GM12878 (cell line): ENCODE results near the gene SLC45A1. TPM values are rescaled to one million over a fixed set of nuclear protein-coding genes. Genes with fewer than 3 reads are reported as not detected.

Experiments used
- ATAC-seq: fragments of 200-7000 bp; cut with Tn5 transposase; 3 replicates; pipeline ENCODE4 v1.9.1; 2020; ENCODE audit warnings: mild to moderate bottlenecking, moderate library complexity
- BruUV-seq: library from RNA; stranded (reverse); fragments of 400-500 nt; replicated peaks from 2 replicates; lab custom pipeline; 2021; lab: Mats Ljungman, UMichigan
- CTCF ChIA-PET: fragments of 300-600 bp; sonication (Branson Sonifier 250); formaldehyde crosslinking; extraction: SDS; loops from one replicate; lab custom pipeline; 2021; ENCODE audit warnings: inconsistent platforms; lab: Yijun Ruan, JAX
- POLR2A ChIA-PET: fragments of 350-600 bp; formaldehyde crosslinking; extraction: SDS; loops from one replicate; lab custom pipeline; 2021; ENCODE audit warnings: inconsistent platforms; lab: Charles Lee
- RAD21 ChIA-PET: fragments of 300-600 bp; sonication (Branson Sonifier 250); formaldehyde crosslinking; loops from one replicate; lab custom pipeline; 2023; ENCODE audit warnings: antibody characterized with exemption; ENCODE audit not compliant: unreplicated experiment; lab: Charles Lee
- SMC1A ChIA-PET: fragments of 300-600 bp; sonication (Branson Sonifier 250); formaldehyde crosslinking; loops from one replicate; lab custom pipeline; 2023; ENCODE audit not compliant: unreplicated experiment, uncharacterized antibody; lab: Charles Lee
- DNase-seq: peaks from one replicate; pipeline ENCODE4 v3.0.0-alpha.2; 2011; ENCODE audit warnings: low read depth, low spot score
- FAIRE-seq: peaks from 3 replicates; lab custom pipeline; 2011; peaks lifted over from hg19 to GRCh38; lab: Jason Lieb, UNC
- H2AFZ ChIP-seq: 2 replicates; pipeline ENCODE4 v1.6.0; 2011; ENCODE audit warnings: low read depth, low read length, control low read depth; ENCODE audit not compliant: control insufficient read depth
- H3K27ac ChIP-seq: 2 replicates; pipeline ENCODE4 v1.5.1; 2011; ENCODE audit warnings: control low read depth; ENCODE audit not compliant: control insufficient read depth, insufficient read depth
- H3K27me3 ChIP-seq, 2 experiments: replicated peaks in 1 of 2; 2 replicates each; pipeline versions ENCODE4 v1.6.0 to v1.6.1; 2011; ENCODE audit warnings: low read length in 1 of 2; ENCODE audit not compliant: control insufficient read depth in 2 of 2, insufficient read depth in 2 of 2
- H3K36me3 ChIP-seq, 2 experiments: 2 replicates each; pipeline ENCODE4 v1.5.1; 2011; ENCODE audit warnings: low read length in 1 of 2; ENCODE audit not compliant: control insufficient read depth in 2 of 2, insufficient read depth in 2 of 2
- H3K4me1 ChIP-seq: 2 replicates; pipeline ENCODE4 v1.6.1; 2011; ENCODE audit warnings: mild to moderate bottlenecking, low read length, moderate library complexity, mixed read lengths; ENCODE audit not compliant: control insufficient read depth, insufficient read depth
- H3K4me2 ChIP-seq: 2 replicates; pipeline ENCODE4 v1.6.0; 2011; ENCODE audit warnings: control low read depth; ENCODE audit not compliant: control insufficient read depth, insufficient read depth
- H3K4me3 ChIP-seq: fragments of 200-600 bp; sonication (generic); 2 replicates; pipeline ENCODE4 v1.5.1; 2016
- H3K79me2 ChIP-seq: 2 replicates; pipeline ENCODE4 v1.6.0; 2011; ENCODE audit warnings: low read length; ENCODE audit not compliant: control insufficient read depth, insufficient read depth
- H3K9ac ChIP-seq: 2 replicates; pipeline ENCODE4 v1.8.0; 2011; ENCODE audit warnings: low read length, control low read depth, mixed read lengths; ENCODE audit not compliant: control insufficient read depth, insufficient read depth
- H3K9me3 ChIP-seq: replicated peaks from 3 replicates; pipeline ENCODE4 v1.5.1; 2011; ENCODE audit warnings: mild to moderate bottlenecking, low read length; ENCODE audit not compliant: control insufficient read depth, insufficient read depth
- H4K20me1 ChIP-seq: 2 replicates; pipeline ENCODE4 v1.6.0; 2011; ENCODE audit not compliant: control insufficient read depth, insufficient read depth
- DPF2 ChIP-seq: fragments of 450-650 bp; IDR thresholded peaks from 2 replicates; pipeline ENCODE4 v1.6.1; 2017; ENCODE audit warnings: mild to moderate bottlenecking
- LARP7 ChIP-seq: fragments of 450-650 bp; IDR thresholded peaks from 2 replicates; pipeline ENCODE4 v1.6.1; 2017; ENCODE audit warnings: mild to moderate bottlenecking
- NFIC ChIP-seq: IDR thresholded peaks from 2 replicates; pipeline ENCODE4 v1.6.1; 2012; ENCODE audit warnings: low read depth, mild to moderate bottlenecking, inconsistent platforms, low read length, moderate library complexity
- PML ChIP-seq: IDR thresholded peaks from 2 replicates; pipeline ENCODE4 v1.6.1; 2012; ENCODE audit warnings: low read length, inconsistent platforms
- RB1 ChIP-seq: fragments of 450-650 bp; formaldehyde crosslinking; IDR thresholded peaks from 2 replicates; pipeline ENCODE4 v1.6.1; 2017; ENCODE audit warnings: mild to moderate bottlenecking, borderline replicate concordance
- SMAD5 ChIP-seq: IDR thresholded peaks from 2 replicates; pipeline ENCODE4 v1.6.1; 2016; ENCODE audit warnings: antibody characterized with exemption, low read depth
- SP1 ChIP-seq: IDR thresholded peaks from one replicate; pipeline ENCODE4 v1.6.1; 2011; ENCODE audit warnings: low read depth, low read length
- SREBF2 ChIP-seq: IDR thresholded peaks from 2 replicates; pipeline ENCODE4 v1.6.1; 2012; ENCODE audit warnings: mild to moderate bottlenecking, low read length
- ZNF217 ChIP-seq: fragments of 450-650 bp; IDR thresholded peaks from 2 replicates; pipeline ENCODE4 v1.6.1; 2017; ENCODE audit warnings: antibody characterized with exemption, mild to moderate bottlenecking
- ZNF24 ChIP-seq: fragments of 450-650 bp; IDR thresholded peaks from 2 replicates; pipeline ENCODE4 v1.6.1; 2017; ENCODE audit warnings: antibody characterized with exemption, mild to moderate bottlenecking
- WGBS: methylation state at CpG from one replicate; pipeline ENCODE4 v1.1.6; 2016; ENCODE audit warnings: low lambda C conversion rate; ENCODE audit not compliant: insufficient replicate concordance, insufficient coverage; ENCODE audit errors: missing lambda C conversion rate; 5-methylcytosine and 5-hydroxymethylcytosine counted together
- in situ Hi-C: fragments of 300-500 bp; cut with MboI; formaldehyde crosslinking; loops from 9 replicates; pipeline ENCODE4 v1.14.3; 2018; ENCODE audit warnings: mixed read lengths
- intact Hi-C: fragments of 100-400 bp; cut with micrococcal nuclease; formaldehyde crosslinking; loops from one replicate; pipeline ENCODE4 v1.14.2; 2022; ENCODE audit not compliant: unreplicated experiment
- polyA plus RNA-seq, 11 experiments: library from polyadenylated mRNA; depleted of rRNA in 4 of 11; unstranded in 6 of 11; stranded (reverse) in 5 of 11; fragments of >200 nt; fragmentation: Nextera tagmentation in 4 of 11; fragmentation: Illumina TruSeq in 1 of 11; extraction: Ambion mirVana in 4 of 11; extraction: Trizol in 1 of 11; gene quantifications; 1 replicate in 1 of 11; 2 replicates in 10 of 11; pipeline versions ENCODE4 v1.2.1 to v1.2.3, GENCODE V29; 2011 to 2016; ENCODE audit warnings: inconsistent platforms in 2 of 11, missing spikeins in 2 of 11, low read depth in 1 of 11
- total RNA-seq, 4 experiments: library from RNA; depleted of rRNA in 3 of 4; stranded (reverse); fragments of >200 nt in 3 of 4; fragmentation: Illumina TruSeq in 1 of 4; extraction: Trizol in 1 of 4; gene quantifications; 2 replicates each; pipeline versions ENCODE4 v1.2.1 to v1.2.3, GENCODE V29; 2013 to 2021
- TF ChIP-seq, protein P1 (sequence below): fragments of 150-350 bp; IDR thresholded peaks from 2 replicates; pipeline ENCODE4 v1.6.1; 2016; ENCODE audit warnings: low read depth, low read length
- TF ChIP-seq, protein P2 (sequence below): IDR thresholded peaks from 2 replicates; pipeline ENCODE4 v1.6.1; 2011; ENCODE audit warnings: low read depth, mild to moderate bottlenecking, low read length, moderate library complexity, borderline replicate concordance; ENCODE audit errors: extremely low read depth

Gene SLC45A1
- total and polyA plus RNA-seq, 10 of the 15 experiments (the other 5 are each of a cell fraction or from before 2014, with no cell fraction given): 0.07 to 0.23 (median 0.13) TPM; not detected in 6

DNA sequence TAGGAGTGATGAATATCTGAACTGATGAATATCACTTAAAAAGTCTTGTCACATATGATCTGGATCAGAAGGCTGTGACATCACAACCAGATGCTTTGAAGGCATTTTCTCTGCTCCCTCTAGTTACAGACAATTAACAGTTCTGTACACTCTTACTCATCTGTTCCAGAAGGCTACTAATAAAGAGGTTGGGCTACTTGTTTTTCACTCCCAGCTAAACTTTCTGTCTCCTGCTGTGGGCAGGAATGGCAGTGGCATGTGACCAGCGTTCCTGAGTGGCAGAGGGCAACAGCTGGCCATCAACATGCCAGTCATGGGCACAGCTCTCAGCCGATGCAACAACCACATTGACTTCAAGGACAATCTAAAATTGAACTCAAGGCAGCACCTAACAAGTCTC is 66.7 kb downstream of the SLC45A1 start:
- H3K36me3 ChIP-seq: peaks cover 11 to 14% of the 10 kb centered on the region in 2 experiments
- no peak overlapping the region for H3K4me3 ChIP-seq
- DNase-seq: no peak
- no peak for TF ChIP-seq SMAD5
- TF ChIP-seq PML: no peak
- TF ChIP-seq, protein P1, sequence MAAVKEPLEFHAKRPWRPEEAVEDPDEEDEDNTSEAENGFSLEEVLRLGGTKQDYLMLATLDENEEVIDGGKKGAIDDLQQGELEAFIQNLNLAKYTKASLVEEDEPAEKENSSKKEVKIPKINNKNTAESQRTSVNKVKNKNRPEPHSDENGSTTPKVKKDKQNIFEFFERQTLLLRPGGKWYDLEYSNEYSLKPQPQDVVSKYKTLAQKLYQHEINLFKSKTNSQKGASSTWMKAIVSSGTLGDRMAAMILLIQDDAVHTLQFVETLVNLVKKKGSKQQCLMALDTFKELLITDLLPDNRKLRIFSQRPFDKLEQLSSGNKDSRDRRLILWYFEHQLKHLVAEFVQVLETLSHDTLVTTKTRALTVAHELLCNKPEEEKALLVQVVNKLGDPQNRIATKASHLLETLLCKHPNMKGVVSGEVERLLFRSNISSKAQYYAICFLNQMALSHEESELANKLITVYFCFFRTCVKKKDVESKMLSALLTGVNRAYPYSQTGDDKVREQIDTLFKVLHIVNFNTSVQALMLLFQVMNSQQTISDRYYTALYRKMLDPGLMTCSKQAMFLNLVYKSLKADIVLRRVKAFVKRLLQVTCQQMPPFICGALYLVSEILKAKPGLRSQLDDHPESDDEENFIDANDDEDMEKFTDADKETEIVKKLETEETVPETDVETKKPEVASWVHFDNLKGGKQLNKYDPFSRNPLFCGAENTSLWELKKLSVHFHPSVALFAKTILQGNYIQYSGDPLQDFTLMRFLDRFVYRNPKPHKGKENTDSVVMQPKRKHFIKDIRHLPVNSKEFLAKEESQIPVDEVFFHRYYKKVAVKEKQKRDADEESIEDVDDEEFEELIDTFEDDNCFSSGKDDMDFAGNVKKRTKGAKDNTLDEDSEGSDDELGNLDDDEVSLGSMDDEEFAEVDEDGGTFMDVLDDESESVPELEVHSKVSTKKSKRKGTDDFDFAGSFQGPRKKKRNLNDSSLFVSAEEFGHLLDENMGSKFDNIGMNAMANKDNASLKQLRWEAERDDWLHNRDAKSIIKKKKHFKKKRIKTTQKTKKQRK: no peak
- TF ChIP-seq SREBF2: no peak
- no peak for TF ChIP-seq RB1
- TF ChIP-seq NFIC: no peak
- TF ChIP-seq SP1: no peak
- no peak for TF ChIP-seq ZNF217
- no peak for TF ChIP-seq DPF2
- TF ChIP-seq LARP7: no peak
- no peak for TF ChIP-seq ZNF24
- TF ChIP-seq, protein P2, sequence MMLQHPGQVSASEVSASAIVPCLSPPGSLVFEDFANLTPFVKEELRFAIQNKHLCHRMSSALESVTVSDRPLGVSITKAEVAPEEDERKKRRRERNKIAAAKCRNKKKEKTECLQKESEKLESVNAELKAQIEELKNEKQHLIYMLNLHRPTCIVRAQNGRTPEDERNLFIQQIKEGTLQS: no peak
- TF ChIP-seq, all 136 proteins: peak for 0
- no peaks in the 10 kb centered on the region for H3K9me3 ChIP-seq
- no peak for ATAC-seq
- ChIA-PET CTCF (no interaction called here), SMC1A (interaction anchor here (1.3 to 2.3 kb wide), 2 partner anchors 11 to 54 kb away, joined by 3 to 8 read pairs; no protein-coding TSS in a partner anchor), POLR2A (no interaction called here), RAD21 (no interaction called here)
- 100% methylated on average over 2 of the region's 2 CpGs for WGBS
- no peak overlapping the region for H3K9ac ChIP-seq
- in situ Hi-C loops (no loop called here), intact Hi-C loops (no loop called here)
- no peak overlapping the region for H2AFZ ChIP-seq
- no peaks in the 10 kb centered on the region for H3K4me1 ChIP-seq
- H3K79me2 ChIP-seq: peaks cover 4% of the 10 kb centered on the region
- no peak overlapping the region for H3K4me2 ChIP-seq
- H4K20me1 ChIP-seq: 0 out of 2 replicates have a peak, but pooled peaks cover 3% of the 10 kb centered on the region
- no peaks in the 10 kb centered on the region for H3K27me3 ChIP-seq
- BruUV-seq: no TSS peak
- H3K27ac ChIP-seq: no peak overlapping the region
- FAIRE-seq: no peak
